Activated T-cell treated with anti-CD3 and anti-CD28 coated beads for 24 hours (primary cell): Measurements from ENCODE around the gene WDR41.

ENCODE experiments used
- DNase-seq: peaks from one replicate; pipeline ENCODE4 v3.0.0-alpha.2; 2020; ENCODE audit warnings: low read depth

WDR41 gene

GRCh38 chr5:77444356-77444755 lies 47.8 kb downstream of the WDR41 start:
- no peak for DNase-seq

- DNase-seq = no peak
Observed at GRCh38 chr5:77443670-77444069, 48.4 kb downstream of the WDR41 start.

GRCh38 chr5:77438071-77438470 lies 54.0 kb downstream of the WDR41 start:
- no peak for DNase-seq

- DNase-seq = no peak
Observed at GRCh38 chr5:77437194-77437593, 54.9 kb downstream of the WDR41 start.

- DNase-seq = no peak
Observed at GRCh38 chr5:77431719-77432118, 60.4 kb downstream of the WDR41 start.

GRCh38 chr5:77431286-77431685 lies 60.8 kb downstream of the WDR41 start:
- no peak for DNase-seq

- DNase-seq = no peak
Observed at GRCh38 chr5:77430726-77431125, 61.4 kb downstream of the WDR41 start.

GRCh38 chr5:77428526-77428925 lies 63.6 kb downstream of the WDR41 start:
- no peak for DNase-seq

GRCh38 chr5:77427998-77428397 lies 64.1 kb downstream of the WDR41 start:
- DNase-seq = no peak

- DNase-seq = no peak
Observed at GRCh38 chr5:77426670-77427069, 65.4 kb downstream of the WDR41 start.

- no peak for DNase-seq
Observed at GRCh38 chr5:77425998-77426659, 66.0 kb downstream of the WDR41 start.

GRCh38 chr5:77425420-77425819 lies 66.7 kb downstream of the WDR41 start:
- DNase-seq = no peak

GRCh38 chr5:77424921-77425320 lies 67.2 kb downstream of the WDR41 start:
- no peak for DNase-seq

- no peak for DNase-seq
Observed at GRCh38 chr5:77423022-77423750, 68.9 kb downstream of the WDR41 start.

- no peak for DNase-seq
Observed at GRCh38 chr5:77420940-77421339, 71.2 kb downstream of the WDR41 start.

- no peak for DNase-seq
Observed at GRCh38 chr5:77419644-77420582, 72.2 kb downstream of the WDR41 start.

GRCh38 chr5:77418601-77419581 lies 73.2 kb downstream of the WDR41 start:
- no peak for DNase-seq

- DNase-seq = no peak
Observed at GRCh38 chr5:77418162-77418561, 74.0 kb downstream of the WDR41 start.

- DNase-seq = no peak
Observed at GRCh38 chr5:77413049-77413448, 79.1 kb downstream of the WDR41 start.

GRCh38 chr5:77409870-77410621 lies 82.1 kb downstream of the WDR41 start:
- DNase-seq = no peak

- no peak for DNase-seq
Observed at GRCh38 chr5:77407152-77407551, 85.0 kb downstream of the WDR41 start.
